H9 (cell line): ENCODE results near the gene PYGB. TPM values are rescaled to one million over a fixed set of nuclear protein-coding genes. Genes with fewer than 3 reads are reported as not detected.
A peak's percentile ranks its signal among the peaks of the same experiment; 100 is the strongest.

Experiments used
- DNase-seq: peaks from one replicate; pipeline ENCODE4 v3.0.0-alpha.2; 2017
- H2AFZ ChIP-seq: one replicate; pipeline ENCODE4 v1.6.1; 2013; ENCODE audit warnings: mild to moderate bottlenecking, low read length, control low read depth, moderate library complexity
- H2AK5ac ChIP-seq: 2 replicates; pipeline ENCODE4 v1.6.1; 2013; ENCODE audit warnings: low read length, control low read depth, mixed read lengths; ENCODE audit not compliant: insufficient read length
- H2BK120ac ChIP-seq: one replicate; pipeline ENCODE4 v1.6.1; 2013; ENCODE audit warnings: low read depth, mild to moderate bottlenecking, low read length, control low read depth, inconsistent platforms; ENCODE audit not compliant: poor library complexity, severe bottlenecking
- H2BK12ac ChIP-seq: 2 replicates; pipeline ENCODE4 v1.6.1; 2013; ENCODE audit warnings: low read length, control low read depth, mixed read lengths, low read depth; ENCODE audit not compliant: insufficient read length
- H2BK15ac ChIP-seq: 2 replicates; pipeline ENCODE4 v1.6.1; 2013; ENCODE audit warnings: low read depth, low read length, control low read depth
- H2BK20ac ChIP-seq: one replicate; pipeline ENCODE4 v1.6.1; 2013; ENCODE audit warnings: low read depth, mild to moderate bottlenecking, low read length, control low read depth, inconsistent platforms; ENCODE audit not compliant: poor library complexity, severe bottlenecking
- H2BK5ac ChIP-seq: 2 replicates; pipeline ENCODE4 v1.6.1; 2013; ENCODE audit warnings: low read length, control low read depth, mixed read lengths; ENCODE audit not compliant: insufficient read length
- H3K14ac ChIP-seq: 2 replicates; pipeline ENCODE4 v1.6.1; 2013; ENCODE audit warnings: low read length, control low read depth; ENCODE audit not compliant: insufficient read depth
- H3K18ac ChIP-seq: 2 replicates; pipeline ENCODE4 v1.6.1; 2013; ENCODE audit warnings: low read depth, mild to moderate bottlenecking, mixed read lengths, low read length, control low read depth; ENCODE audit not compliant: insufficient read length
- H3K23ac ChIP-seq: 2 replicates; pipeline ENCODE4 v1.6.1; 2013; ENCODE audit warnings: low read length, control low read depth, mixed read lengths, low read depth; ENCODE audit not compliant: insufficient read length
- H3K23me2 ChIP-seq: 2 replicates; pipeline ENCODE4 v1.6.1; 2013; ENCODE audit warnings: low read depth, mild to moderate bottlenecking, mixed read lengths, low read length, control low read depth; ENCODE audit not compliant: insufficient read length, poor library complexity, severe bottlenecking
- H3K27ac ChIP-seq: 2 replicates; pipeline ENCODE4 v1.5.1; 2013; ENCODE audit warnings: low read length, control low read depth, mixed read lengths, low read depth; ENCODE audit not compliant: insufficient read length
- H3K27me3 ChIP-seq: 2 replicates; pipeline ENCODE4 v1.6.1; 2013; ENCODE audit warnings: low read length, control low read depth, inconsistent platforms; ENCODE audit not compliant: insufficient read depth
- H3K4ac ChIP-seq: 2 replicates; pipeline ENCODE4 v1.6.1; 2013; ENCODE audit warnings: low read depth, mild to moderate bottlenecking, control low read depth, inconsistent platforms, low read length, moderate library complexity
- H3K4me1 ChIP-seq: 2 replicates; pipeline ENCODE4 v1.6.1; 2013; ENCODE audit warnings: low read length, control low read depth, inconsistent platforms; ENCODE audit not compliant: insufficient read depth
- H3K4me2 ChIP-seq: 2 replicates; pipeline ENCODE4 v1.6.1; 2013; ENCODE audit warnings: low read length, control low read depth, mixed read lengths; ENCODE audit not compliant: insufficient read length, insufficient read depth
- H3K56ac ChIP-seq: 2 replicates; pipeline ENCODE4 v1.6.1; 2013; ENCODE audit warnings: low read depth, mild to moderate bottlenecking, mixed read lengths, low read length, control low read depth; ENCODE audit not compliant: insufficient read length
- H3K79me1 ChIP-seq: 2 replicates; pipeline ENCODE4 v1.6.1; 2013; ENCODE audit warnings: low read depth, mild to moderate bottlenecking, moderate library complexity, low read length, control low read depth, inconsistent platforms; ENCODE audit not compliant: insufficient read depth, poor library complexity, severe bottlenecking
- H3K79me2 ChIP-seq: 2 replicates; pipeline ENCODE4 v1.6.1; 2013; ENCODE audit warnings: low read length, control low read depth, inconsistent platforms; ENCODE audit not compliant: insufficient read depth
- H3K9ac ChIP-seq: 2 replicates; pipeline ENCODE4 v1.6.1; 2013; ENCODE audit warnings: low read length, control low read depth, mixed read lengths; ENCODE audit not compliant: insufficient read length; ENCODE audit errors: extremely low read depth
- H3K9me3 ChIP-seq: one replicate; pipeline ENCODE4 v1.6.1; 2013; ENCODE audit warnings: low read depth, low read length, inconsistent platforms; ENCODE audit not compliant: control insufficient read depth
- H3T11ph ChIP-seq: one replicate; pipeline ENCODE4 v1.6.1; 2013; ENCODE audit warnings: mild to moderate bottlenecking, low read length, control low read depth, inconsistent platforms
- H4K20me1 ChIP-seq: one replicate; pipeline ENCODE4 v1.6.1; 2013; ENCODE audit not compliant: control insufficient read depth, insufficient read length, insufficient read depth
- H4K5ac ChIP-seq: 2 replicates; pipeline ENCODE4 v1.6.1; 2013; ENCODE audit warnings: low read depth, mild to moderate bottlenecking, mixed read lengths, low read length, control low read depth; ENCODE audit not compliant: insufficient read length
- H4K8ac ChIP-seq: replicated peaks from 2 replicates; pipeline ENCODE4 v1.6.1; 2013; ENCODE audit warnings: low read length, control low read depth, mixed read lengths, low read depth; ENCODE audit not compliant: insufficient read length
- H4K91ac ChIP-seq: 2 replicates; pipeline ENCODE4 v1.6.1; 2013; ENCODE audit warnings: low read depth, mild to moderate bottlenecking, moderate library complexity, mixed read lengths, low read length, control low read depth; ENCODE audit not compliant: insufficient read length
- H3K27ac Mint-ChIP-seq, 3 experiments: 2 replicates in 2 of 3; 3 replicates in 1 of 3; pipeline ENCODE4 v1.8.0; 2020 to 2021; ENCODE audit warnings: mixed read lengths in 3 of 3, mild to moderate bottlenecking in 1 of 3, moderate library complexity in 1 of 3
- H3K27me3 Mint-ChIP-seq: 2 replicates; pipeline ENCODE4 v1.8.0; 2021; ENCODE audit warnings: low read depth, mild to moderate bottlenecking, moderate library complexity, mixed read lengths
- H3K36me3 Mint-ChIP-seq, 3 experiments: 2 replicates in 2 of 3; 3 replicates in 1 of 3; pipeline ENCODE4 v1.8.0; 2020 to 2021; ENCODE audit warnings: low read depth in 3 of 3, mixed read lengths in 3 of 3; ENCODE audit not compliant: insufficient read depth in 1 of 3
- H3K4me1 Mint-ChIP-seq, 2 experiments: 2 replicates each; pipeline ENCODE4 v1.8.0; 2020; ENCODE audit warnings: mixed read lengths in 2 of 2
- H3K4me3 Mint-ChIP-seq, 2 experiments: 2 replicates in 1 of 2; 3 replicates in 1 of 2; pipeline ENCODE4 v1.8.0; 2020 to 2021; ENCODE audit warnings: mild to moderate bottlenecking in 2 of 2, mixed read lengths in 2 of 2, moderate library complexity in 1 of 2
- H3K9me3 Mint-ChIP-seq, 2 experiments: 2 replicates in 1 of 2; 3 replicates in 1 of 2; pipeline ENCODE4 v1.8.0; 2020; ENCODE audit warnings: mild to moderate bottlenecking in 2 of 2, mixed read lengths in 2 of 2, moderate library complexity in 1 of 2
- WGBS: extraction: QIAGEN DNeasy Blood & Tissue Kit; methylation state at CpG from one replicate; pipeline ENCODE4 v1.1.7; 2013; ENCODE audit warnings: missing lambda C conversion rate, low lambda C conversion rate, mixed read lengths; ENCODE audit not compliant: insufficient read length; ENCODE audit errors: extremely low coverage; 5-methylcytosine and 5-hydroxymethylcytosine counted together
- total RNA-seq: library from RNA; stranded (reverse); gene quantifications from 2 replicates; pipeline ENCODE4 v1.2.1, GENCODE V29; 2021
- TF ChIP-seq, protein P1 (sequence below): fragments of 200-600 bp; sonication (generic); conservative IDR thresholded peaks from 3 replicates; pipeline ENCODE4 v1.8.0; 2021; ENCODE audit warnings: antibody characterized with exemption, mild to moderate bottlenecking

PYGB gene
- total RNA-seq, 1 experiment from 2014 or later: 46.9 TPM

DNA sequence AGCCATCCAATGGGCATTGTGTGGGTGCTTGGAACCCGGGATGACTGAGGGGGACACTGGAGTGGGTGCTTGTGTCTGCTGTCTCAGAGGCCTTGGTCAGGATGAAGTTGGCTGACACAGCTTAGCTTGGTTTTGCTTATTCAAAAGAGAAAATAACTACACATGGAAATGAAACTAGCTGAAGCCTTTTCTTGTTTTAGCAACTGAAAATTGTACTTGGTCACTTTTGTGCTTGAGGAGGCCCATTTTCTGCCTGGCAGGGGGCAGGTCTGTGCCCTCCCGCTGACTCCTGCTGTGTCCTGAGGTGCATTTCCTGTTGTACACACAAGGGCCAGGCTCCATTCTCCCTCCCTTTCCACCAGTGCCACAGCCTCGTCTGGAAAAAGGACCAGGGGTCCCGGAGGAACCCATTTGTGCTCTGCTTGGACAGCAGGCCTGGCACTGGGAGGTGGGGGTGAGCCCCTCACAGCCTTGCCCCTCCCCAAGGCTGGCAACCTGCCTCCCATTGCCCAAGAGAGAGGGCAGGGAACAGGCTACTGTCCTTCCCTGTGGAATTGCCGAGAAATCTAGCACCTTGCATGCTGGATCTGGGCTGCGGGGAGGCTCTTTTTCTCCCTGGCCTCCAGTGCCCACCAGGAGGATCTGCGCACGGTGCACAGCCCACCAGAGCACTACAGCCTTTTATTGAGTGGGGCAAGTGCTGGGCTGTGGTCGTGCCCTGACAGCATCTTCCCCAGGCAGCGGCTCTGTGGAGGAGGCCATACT, 49.4 kb downstream of the PYGB start:
- H3K4me3 Mint-ChIP-seq: no peak overlapping the region; a peak in 1 of 5 replicates
- peaks cover 2 to 38% (median 14%) of the 10 kb centered on the region in 3 experiments for H3K36me3 Mint-ChIP-seq
- WGBS: no CpG with 5 or more reads among the region's 10 CpGs

More for the DNA sequence above, 49.4 kb downstream of the PYGB start:
- no peak overlapping the region; the same call in 1 of the 2 replicates for H3K14ac ChIP-seq
- no peak overlapping the region for H4K91ac ChIP-seq
- H4K20me1 ChIP-seq: no peaks in the 10 kb centered on the region
- no peaks in the 10 kb centered on the region; the same call in 1 of the 2 replicates for H3K4me1 ChIP-seq
- no peak overlapping the region for H2BK5ac ChIP-seq
- H3K23me2 ChIP-seq: no peaks in the 10 kb centered on the region
- no peak overlapping the region for H3K56ac ChIP-seq
- no peak overlapping the region for H2BK20ac ChIP-seq
- no peak overlapping the region for H3K9ac ChIP-seq
- TF ChIP-seq, protein P1, sequence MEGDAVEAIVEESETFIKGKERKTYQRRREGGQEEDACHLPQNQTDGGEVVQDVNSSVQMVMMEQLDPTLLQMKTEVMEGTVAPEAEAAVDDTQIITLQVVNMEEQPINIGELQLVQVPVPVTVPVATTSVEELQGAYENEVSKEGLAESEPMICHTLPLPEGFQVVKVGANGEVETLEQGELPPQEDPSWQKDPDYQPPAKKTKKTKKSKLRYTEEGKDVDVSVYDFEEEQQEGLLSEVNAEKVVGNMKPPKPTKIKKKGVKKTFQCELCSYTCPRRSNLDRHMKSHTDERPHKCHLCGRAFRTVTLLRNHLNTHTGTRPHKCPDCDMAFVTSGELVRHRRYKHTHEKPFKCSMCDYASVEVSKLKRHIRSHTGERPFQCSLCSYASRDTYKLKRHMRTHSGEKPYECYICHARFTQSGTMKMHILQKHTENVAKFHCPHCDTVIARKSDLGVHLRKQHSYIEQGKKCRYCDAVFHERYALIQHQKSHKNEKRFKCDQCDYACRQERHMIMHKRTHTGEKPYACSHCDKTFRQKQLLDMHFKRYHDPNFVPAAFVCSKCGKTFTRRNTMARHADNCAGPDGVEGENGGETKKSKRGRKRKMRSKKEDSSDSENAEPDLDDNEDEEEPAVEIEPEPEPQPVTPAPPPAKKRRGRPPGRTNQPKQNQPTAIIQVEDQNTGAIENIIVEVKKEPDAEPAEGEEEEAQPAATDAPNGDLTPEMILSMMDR: no peak
- no peak overlapping the region for H3K23ac ChIP-seq
- H2AK5ac ChIP-seq: no peak overlapping the region
- no peak overlapping the region for H2BK12ac ChIP-seq
- no peak for DNase-seq
- Mint-ChIP-seq H3K27ac (peak overlapping the region in 2 of 3 experiments; percentile 34 to 76; a peak in 3 of 7 replicates), H3K4me1 (peaks cover 17 to 21% of the 10 kb centered on the region in 2 experiments; a peak in 2 of 4 replicates), H3K9me3 (no peaks in the 10 kb centered on the region), H3K27me3 (no peaks in the 10 kb centered on the region; the same call in 1 of the 2 replicates)
- no peak overlapping the region for H4K5ac ChIP-seq
- H3K18ac ChIP-seq: no peak overlapping the region
- no peak overlapping the region for H2BK15ac ChIP-seq
- H3K4ac ChIP-seq: no peak overlapping the region
- H3K79me2 ChIP-seq: no peaks in the 10 kb centered on the region
- no peak overlapping the region for H2BK120ac ChIP-seq
- no peak overlapping the region for H3T11ph ChIP-seq
- no peaks in the 10 kb centered on the region for H3K79me1 ChIP-seq
- no peak overlapping the region for H4K8ac ChIP-seq
- H2AFZ ChIP-seq: no peak overlapping the region
- no peak overlapping the region for H3K27ac ChIP-seq
- no peaks in the 10 kb centered on the region for H3K27me3 ChIP-seq
- H3K4me2 ChIP-seq: no peak overlapping the region
- no peaks in the 10 kb centered on the region for H3K9me3 ChIP-seq
